ENCODE results near the gene DCTPP1.

DNA sequence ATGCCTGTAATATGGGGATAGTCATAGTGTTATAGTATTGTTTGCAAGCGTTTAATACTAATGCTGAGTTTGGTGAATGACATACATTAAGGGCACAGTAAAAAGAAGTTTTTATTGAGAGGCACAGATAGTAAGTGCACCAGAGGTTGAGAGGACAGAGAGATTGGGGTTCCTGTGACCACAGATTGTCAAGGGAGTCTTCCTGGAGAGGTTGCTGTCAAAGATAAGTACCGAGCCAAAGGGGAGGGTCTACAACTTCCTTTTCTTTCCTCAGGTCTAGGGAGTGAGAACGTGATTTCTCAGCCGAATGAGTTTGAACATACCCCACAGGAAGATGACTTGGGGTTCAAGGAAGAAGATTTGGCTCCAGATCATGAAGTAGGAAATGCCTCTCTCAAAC lies 32.8 kb downstream of the DCTPP1 start:
- TF ChIP-seq, protein P1, sequence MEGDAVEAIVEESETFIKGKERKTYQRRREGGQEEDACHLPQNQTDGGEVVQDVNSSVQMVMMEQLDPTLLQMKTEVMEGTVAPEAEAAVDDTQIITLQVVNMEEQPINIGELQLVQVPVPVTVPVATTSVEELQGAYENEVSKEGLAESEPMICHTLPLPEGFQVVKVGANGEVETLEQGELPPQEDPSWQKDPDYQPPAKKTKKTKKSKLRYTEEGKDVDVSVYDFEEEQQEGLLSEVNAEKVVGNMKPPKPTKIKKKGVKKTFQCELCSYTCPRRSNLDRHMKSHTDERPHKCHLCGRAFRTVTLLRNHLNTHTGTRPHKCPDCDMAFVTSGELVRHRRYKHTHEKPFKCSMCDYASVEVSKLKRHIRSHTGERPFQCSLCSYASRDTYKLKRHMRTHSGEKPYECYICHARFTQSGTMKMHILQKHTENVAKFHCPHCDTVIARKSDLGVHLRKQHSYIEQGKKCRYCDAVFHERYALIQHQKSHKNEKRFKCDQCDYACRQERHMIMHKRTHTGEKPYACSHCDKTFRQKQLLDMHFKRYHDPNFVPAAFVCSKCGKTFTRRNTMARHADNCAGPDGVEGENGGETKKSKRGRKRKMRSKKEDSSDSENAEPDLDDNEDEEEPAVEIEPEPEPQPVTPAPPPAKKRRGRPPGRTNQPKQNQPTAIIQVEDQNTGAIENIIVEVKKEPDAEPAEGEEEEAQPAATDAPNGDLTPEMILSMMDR (IDR thresholded peaks at IDR 0.05; ENCODE audit: low read length) = no peak
- TF ChIP-seq EZH2 (IDR thresholded peaks at IDR 0.05; ENCODE audit: borderline replicate concordance, low read length) = no peak

Measured in OCI-LY1 (cell line).